ENCODE data around the gene CTNNBIP1.

Gene CTNNBIP1

GRCh38 chr1:9852004-9852403 lies 58.1 kb downstream of the CTNNBIP1 start:
- DNase-seq: no peak

- DNase-seq: no peak
Observed at GRCh38 chr1:9850442-9851162, 59.5 kb downstream of the CTNNBIP1 start.

GRCh38 chr1:9849691-9850441 lies 60.2 kb downstream of the CTNNBIP1 start:
- DNase-seq: no peak

GRCh38 chr1:9848022-9848421 lies 62.0 kb downstream of the CTNNBIP1 start:
- DNase-seq: no peak

GRCh38 chr1:9847269-9847668 lies 62.8 kb downstream of the CTNNBIP1 start:
- DNase-seq: no peak

- DNase-seq: no peak
Observed at GRCh38 chr1:9846611-9847171, 63.4 kb downstream of the CTNNBIP1 start.

- DNase-seq: no peak
Observed at GRCh38 chr1:9845914-9846313, 64.2 kb downstream of the CTNNBIP1 start.

GRCh38 chr1:9844756-9845155 lies 65.3 kb downstream of the CTNNBIP1 start:
- no peak for DNase-seq

- no peak for DNase-seq
Observed at GRCh38 chr1:9844106-9844505, 66.0 kb downstream of the CTNNBIP1 start.

GRCh38 chr1:9843576-9843945 lies 66.5 kb downstream of the CTNNBIP1 start:
- DNase-seq: no peak

GRCh38 chr1:9842781-9843575 lies 67.1 kb downstream of the CTNNBIP1 start:
- DNase-seq: no peak

GRCh38 chr1:9842073-9842711 lies 67.9 kb downstream of the CTNNBIP1 start:
- no peak for DNase-seq

- DNase-seq: no peak
Observed at GRCh38 chr1:9841460-9841859, 68.6 kb downstream of the CTNNBIP1 start.

GRCh38 chr1:9840176-9840575 lies 69.9 kb downstream of the CTNNBIP1 start:
- DNase-seq: no peak

- DNase-seq: no peak
Observed at GRCh38 chr1:9838946-9839345, 71.1 kb downstream of the CTNNBIP1 start.

GRCh38 chr1:9836632-9836960 lies 73.5 kb downstream of the CTNNBIP1 start:
- DNase-seq: no peak

GRCh38 chr1:9835758-9836631 lies 74.1 kb downstream of the CTNNBIP1 start:
- no peak for DNase-seq

- DNase-seq: no peak
Observed at GRCh38 chr1:9835404-9835757, 74.7 kb downstream of the CTNNBIP1 start.

GRCh38 chr1:9833632-9834031 lies 76.4 kb downstream of the CTNNBIP1 start:
- DNase-seq: no peak

GRCh38 chr1:9827558-9828185 lies 82.4 kb downstream of the CTNNBIP1 start:
- DNase-seq: no peak

- no peak for DNase-seq
Observed at GRCh38 chr1:9826616-9827015, 83.5 kb downstream of the CTNNBIP1 start.

GRCh38 chr1:9826087-9826486 lies 84.0 kb downstream of the CTNNBIP1 start:
- DNase-seq: no peak
